GM19324 (cell line): ENCODE results near the gene CYP2F1.
"Not testable (repeated sequence)": the region's sequence is repeated elsewhere in the genome, so short reads cannot be mapped to it uniquely, and the experiment has no call there.

Source experiments
- ATAC-seq: cut with Tn5 transposase; IDR thresholded peaks from one replicate; pipeline ENCODE4 v1.9.1; 2021; ENCODE audit warnings: mild to moderate bottlenecking, moderate library complexity; ENCODE audit not compliant: unreplicated experiment, low FRiP score

The CYP2F1 gene

DNA sequence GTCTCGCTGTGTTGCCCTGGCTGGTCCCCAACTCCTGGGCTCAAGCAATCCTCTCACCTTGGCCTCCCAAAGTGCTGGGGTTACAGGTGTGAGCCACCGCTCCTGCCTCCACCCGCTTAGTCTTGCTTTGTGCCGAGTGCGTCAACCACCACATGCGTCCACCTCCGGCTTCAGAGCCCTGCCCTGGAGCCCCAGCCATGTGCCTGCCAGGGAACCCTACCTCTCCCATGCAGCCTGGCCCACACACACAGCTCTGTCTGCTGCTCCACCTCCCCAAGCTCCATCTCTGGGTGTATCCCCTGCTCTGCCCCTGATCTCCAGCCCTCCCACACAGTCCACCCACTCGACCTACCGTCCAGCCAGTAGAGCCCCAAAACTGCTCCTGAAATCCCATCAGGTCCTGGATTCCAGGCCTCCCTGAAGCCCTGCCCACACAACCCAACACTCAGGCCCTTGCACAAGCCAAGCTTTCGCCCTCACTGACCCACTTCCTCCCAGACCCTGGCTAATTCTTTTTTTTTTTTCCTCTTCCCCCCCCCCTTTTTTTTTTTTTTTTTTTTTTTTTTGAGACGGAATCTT, 9.6 kb downstream of the CYP2F1 start:
- no peak for ATAC-seq

DNA sequence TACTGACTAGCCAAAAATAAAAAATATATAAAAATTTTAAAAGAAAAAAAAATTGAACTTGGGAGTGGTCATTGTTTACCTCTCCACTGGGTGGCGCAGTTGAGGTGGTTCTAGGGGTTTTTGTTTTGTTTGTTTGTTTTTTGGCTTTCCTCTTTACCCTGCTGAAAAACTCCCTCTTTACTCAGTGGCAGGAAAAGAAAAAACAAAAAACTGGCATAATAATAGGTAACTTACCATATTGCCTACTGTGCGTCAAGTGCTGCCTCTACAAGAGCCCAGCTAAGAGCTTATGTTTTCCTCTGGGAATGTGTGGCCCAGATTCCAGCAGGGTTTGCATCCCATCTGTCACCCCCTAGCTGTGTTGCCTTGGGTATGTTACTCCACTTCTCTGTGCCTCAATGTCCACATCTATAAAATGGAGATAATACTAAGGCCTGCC, 12.6 kb downstream of the CYP2F1 start:
- ATAC-seq = not testable (repeated sequence)

DNA sequence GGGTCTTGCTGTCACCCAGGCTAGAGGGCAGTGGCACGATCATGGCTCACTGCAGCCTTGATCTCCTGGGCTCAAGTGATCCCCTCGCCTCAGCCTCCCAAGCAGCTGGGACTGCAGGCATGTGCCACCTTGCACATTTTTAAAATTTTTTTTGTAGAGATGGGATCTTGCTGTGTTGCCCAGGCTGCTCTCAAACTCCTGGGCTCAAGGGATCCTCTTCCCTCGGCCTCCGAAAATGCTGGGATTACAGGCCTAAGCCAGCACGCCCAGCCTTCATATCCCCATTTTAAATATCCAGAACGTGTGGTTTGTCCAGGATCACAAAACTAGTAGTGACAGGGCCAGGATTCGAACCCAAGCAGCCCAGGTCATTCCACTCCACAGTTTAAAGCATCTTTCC, 13.1 kb downstream of the CYP2F1 start:
- not testable (repeated sequence) for ATAC-seq

DNA sequence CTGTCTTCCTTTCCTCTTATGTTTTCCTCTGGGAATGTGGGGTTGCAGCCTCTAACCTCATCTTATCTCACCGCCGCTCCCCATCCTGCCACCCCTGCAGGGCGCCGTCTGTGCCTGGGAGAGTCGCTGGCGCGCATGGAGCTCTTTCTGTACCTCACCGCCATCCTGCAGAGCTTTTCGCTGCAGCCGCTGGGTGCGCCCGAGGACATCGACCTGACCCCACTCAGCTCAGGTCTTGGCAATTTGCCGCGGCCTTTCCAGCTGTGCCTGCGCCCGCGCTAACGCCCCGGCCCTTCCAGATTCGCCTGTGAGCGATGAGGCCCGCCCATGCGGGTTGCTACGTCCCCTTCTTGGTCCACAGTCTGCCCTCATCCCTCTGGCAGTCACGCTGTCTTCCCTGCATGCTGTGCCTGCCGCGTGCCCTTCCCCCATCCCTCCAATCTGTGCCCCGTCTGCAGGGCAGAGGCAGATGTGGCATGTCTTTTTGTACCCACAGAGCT, 13.6 kb downstream of the CYP2F1 start:
- ATAC-seq = not testable (repeated sequence)

- ATAC-seq = no peak
Measured at GRCh38 chr19:41128692-41129091, 14.5 kb downstream of the CYP2F1 start.

GRCh38 chr19:41131186-41131585, 17.0 kb downstream of the CYP2F1 start:
- ATAC-seq = no peak

- ATAC-seq = no peak
Measured at GRCh38 chr19:41133260-41133659, 19.0 kb downstream of the CYP2F1 start.

DNA sequence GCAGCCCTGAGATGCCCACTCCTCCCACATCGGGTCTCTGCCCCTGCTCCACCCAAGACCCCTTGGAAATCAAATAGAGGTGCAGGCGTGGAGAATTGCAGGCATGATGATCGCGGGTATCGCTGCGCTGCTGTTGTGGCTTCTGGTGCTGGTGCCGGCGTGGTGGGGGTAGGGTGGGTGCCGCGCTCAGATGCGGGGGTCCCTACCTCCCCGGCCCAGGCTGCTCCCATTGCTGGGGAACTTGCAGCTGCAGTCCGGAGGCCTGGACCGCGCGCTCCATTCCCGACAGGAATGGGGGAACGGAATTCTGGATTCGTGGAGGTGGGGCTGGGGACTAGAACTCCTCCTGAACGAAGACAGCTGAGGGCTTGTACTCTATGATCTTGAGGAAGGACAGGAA, 20.4 kb downstream of the CYP2F1 start:
- ATAC-seq = no peak

GRCh38 chr19:41135390-41136384, 21.5 kb downstream of the CYP2F1 start:
- not testable (repeated sequence) for ATAC-seq

GRCh38 chr19:41136636-41137455, 22.6 kb downstream of the CYP2F1 start:
- ATAC-seq = no peak

DNA sequence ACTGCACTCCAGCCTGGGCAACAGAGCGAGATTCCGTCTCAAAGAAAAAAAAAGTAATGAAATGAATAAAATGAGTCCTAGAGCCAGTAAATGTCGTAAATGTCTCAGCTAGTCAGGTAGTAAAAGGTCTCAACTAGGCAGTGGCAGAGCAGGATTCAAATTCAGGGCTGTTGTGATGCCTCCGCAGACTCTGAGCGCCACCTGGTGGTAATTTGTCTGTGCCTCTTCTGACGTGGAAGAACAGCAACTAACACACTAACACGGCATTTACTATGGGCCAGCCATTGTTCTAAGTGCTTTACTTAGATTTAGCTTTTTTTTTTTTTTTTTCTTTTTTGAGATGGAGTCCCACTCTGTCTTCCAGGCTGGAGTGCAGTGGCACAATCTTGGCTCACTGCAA, 30.2 kb downstream of the CYP2F1 start:
- no peak for ATAC-seq

- no peak for ATAC-seq
Measured at GRCh38 chr19:41149831-41150230, 35.6 kb downstream of the CYP2F1 start.

DNA sequence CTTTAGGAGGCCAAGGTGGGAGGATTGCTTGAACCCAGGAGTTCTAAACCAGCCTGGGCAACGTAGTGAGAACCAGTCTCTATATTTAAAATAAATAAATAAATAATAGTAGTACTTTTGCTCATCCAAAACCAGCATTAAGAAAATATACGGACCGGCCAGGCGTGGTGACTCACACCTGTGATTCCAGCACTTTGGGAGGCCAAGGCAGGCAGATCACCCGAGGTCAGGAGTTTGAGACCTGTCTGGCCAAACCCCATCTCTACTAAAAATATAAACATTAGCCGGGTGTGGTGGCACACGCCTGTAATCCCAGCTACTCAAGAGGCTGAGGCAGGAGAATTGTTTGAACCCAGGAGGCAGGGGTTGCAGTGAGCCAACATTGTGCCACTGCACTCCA, 36.8 kb downstream of the CYP2F1 start:
- not testable (repeated sequence) for ATAC-seq

DNA sequence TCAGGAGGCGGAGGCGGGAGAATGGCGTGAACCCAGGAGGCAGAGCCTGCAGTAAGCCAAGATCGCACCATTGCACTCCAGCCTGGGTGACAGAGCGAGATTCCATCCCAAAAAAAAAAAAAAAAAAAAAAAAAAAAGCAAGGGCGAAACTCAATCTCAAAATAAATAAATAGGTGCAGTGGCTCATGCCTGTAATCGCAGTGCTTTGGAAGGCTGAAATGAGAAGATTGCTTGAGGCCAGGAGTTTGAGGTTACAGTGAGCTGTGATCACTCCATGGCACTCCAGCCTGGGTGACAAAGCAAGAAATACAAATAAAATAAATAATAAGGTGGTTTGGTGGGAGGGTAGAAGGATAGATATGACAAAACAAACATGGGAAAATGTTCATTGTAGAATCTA, 39.8 kb downstream of the CYP2F1 start:
- ATAC-seq = no peak

- ATAC-seq = no peak
Measured at GRCh38 chr19:41156207-41156606, 42.0 kb downstream of the CYP2F1 start.

DNA sequence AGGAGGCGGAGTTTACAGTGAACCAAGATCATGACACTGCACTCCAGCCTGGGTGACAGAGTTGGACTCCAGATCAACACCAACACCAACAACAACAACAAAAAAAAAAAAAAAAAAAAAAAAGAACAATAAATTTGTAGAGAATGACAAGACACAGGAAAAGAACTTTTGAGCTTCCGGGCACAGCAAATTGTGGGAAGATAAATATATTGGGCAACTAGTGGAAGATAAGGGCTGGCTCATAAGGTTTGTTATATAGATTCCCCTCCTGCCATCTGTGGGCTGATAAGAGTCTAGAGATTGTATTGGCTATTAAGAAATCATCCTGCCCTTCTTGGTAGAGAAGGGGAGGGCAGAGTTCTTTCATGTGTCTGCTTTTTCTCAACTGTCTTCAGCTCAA, 45.6 kb downstream of the CYP2F1 start:
- ATAC-seq = no peak

GRCh38 chr19:41161903-41162302, 47.7 kb downstream of the CYP2F1 start:
- no peak for ATAC-seq

DNA sequence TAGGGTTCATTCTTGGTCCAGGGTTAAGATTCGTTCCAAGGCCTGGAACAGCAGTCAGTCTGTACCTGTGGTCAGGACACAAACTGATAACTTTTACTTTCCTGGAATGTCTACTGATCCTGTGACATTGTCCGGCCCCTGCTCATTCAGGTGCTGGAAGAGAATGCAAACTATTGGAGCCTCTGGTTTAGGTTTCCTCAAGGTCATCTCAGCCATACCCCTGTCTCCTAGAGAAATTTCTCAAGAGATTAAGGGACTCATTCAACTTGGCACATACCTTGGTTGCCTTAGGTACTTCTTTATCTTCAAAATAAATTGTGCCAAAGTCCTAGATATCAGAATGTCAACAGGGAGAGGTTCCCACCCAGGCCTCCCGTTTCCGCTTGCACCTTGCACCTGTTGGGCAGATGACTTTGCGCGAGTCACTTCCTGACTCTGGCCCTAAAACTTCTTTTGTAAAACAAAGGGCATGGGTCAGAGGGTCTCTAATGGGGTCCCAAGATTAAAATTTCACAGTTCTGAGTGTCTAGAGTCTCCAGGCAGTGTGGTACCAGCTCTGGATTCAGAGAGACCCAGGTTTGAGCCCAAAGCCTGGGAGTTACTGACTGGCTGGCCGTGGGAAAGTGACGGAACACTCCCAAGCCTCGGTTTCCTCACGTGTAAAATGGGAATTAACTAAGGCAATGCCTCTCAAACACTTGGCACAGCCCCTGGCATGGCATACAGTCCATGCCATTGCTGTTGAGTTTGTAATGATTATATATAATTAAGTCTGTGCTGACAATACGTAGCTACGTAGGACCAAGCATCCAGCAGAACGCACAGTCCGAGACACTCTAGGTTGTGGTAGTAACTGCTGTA, 52.9 kb downstream of the CYP2F1 start:
- no peak for ATAC-seq

- no peak for ATAC-seq
Measured at GRCh38 chr19:41172297-41173164, 58.3 kb downstream of the CYP2F1 start.
